ENCODE results near the gene YPEL1. TPM values are rescaled to one million over a fixed set of nuclear protein-coding genes. Genes with fewer than 3 reads are reported as not detected.

Gene YPEL1
- polyA plus RNA-seq, 3 donors, result 1.0 to 2.3 (median 2.0) TPM

- intact Hi-C loops (cut with micrococcal nuclease), result loop anchor here in 1 of 2 donors (10.0 kb wide), 1 partner anchor 90 kb away; no protein-coding TSS in a partner anchor
- Histone ChIP-seq H3K4me3 (replicated peaks in 1 of 3; ENCODE audit: low read depth in 2 of 3, low read length in 3 of 3) (no peak overlapping the region), H3K79me2 (ENCODE audit: insufficient read depth, low read length) (no peaks in the 10 kb centered on the region), H3K4me2 (replicated peaks; ENCODE audit: extremely low read depth, low read length, poor library complexity, severe bottlenecking) (no peak overlapping the region), H3K36me3 (replicated peaks in 1 of 2; ENCODE audit: control insufficient read depth in 1 of 2, insufficient read depth in 2 of 2, low read length in 2 of 2) (peaks cover 74 to 100% of the 10 kb centered on the region in 2 donors), H4K20me1 (ENCODE audit: insufficient read depth, low read length) (no peaks in the 10 kb centered on the region), H2AFZ (ENCODE audit: insufficient read depth, low read depth, low read length, poor library complexity, severe bottlenecking) (no peak overlapping the region), H3K9ac (ENCODE audit: insufficient read depth, low read length, poor library complexity, severe bottlenecking) (no peak overlapping the region), H3K4me1 (ENCODE audit: control insufficient read depth in 1 of 2, insufficient read depth in 2 of 2, low read length in 2 of 2) (no peaks in the 10 kb centered on the region), H3K9me3 (replicated peaks in 1 of 2; ENCODE audit: control insufficient read depth in 1 of 2, insufficient read depth in 1 of 2, low read length in 2 of 2) (no peaks in the 10 kb centered on the region), H3K27ac (ENCODE audit: low read depth in 1 of 2, low read length in 2 of 2) (no peak overlapping the region), H3K27me3 (ENCODE audit: control insufficient read depth in 2 of 2, insufficient read depth in 2 of 2, low read length in 2 of 2) (no peaks in the 10 kb centered on the region)
- no peak for DNase-seq
- Mint-ChIP-seq H3K9me3 (no peaks in the 10 kb centered on the region), H3K4me3 (no peak overlapping the region), H3K4me1 (no peaks in the 10 kb centered on the region), H3K27me3 (ENCODE audit: low read depth in 3 of 3) (peaks cover 0 to 1% (median 0%) of the 10 kb centered on the region in 3 donors), H3K36me3 (peaks cover 75 to 87% of the 10 kb centered on the region in 2 donors), H3K27ac (peak overlapping the region in 2 of 7 donors; percentile 76 to 80)
- 90% methylated on average over 17 of the region's 20 CpGs for WGBS (ENCODE audit: insufficient coverage)
- TF ChIP-seq CTCF (IDR thresholded peaks at IDR 0.05), result no peak
Measured at GRCh38 chr22:21694795-21695429, 40.7 kb downstream of the YPEL1 start.

- peaks cover 79 to 100% of the 10 kb centered on the region in 2 donors for H3K36me3 ChIP-seq (replicated peaks in 1 of 2; ENCODE audit: control insufficient read depth in 1 of 2, insufficient read depth in 2 of 2, low read length in 2 of 2)
- H3K4me2 ChIP-seq (replicated peaks; ENCODE audit: extremely low read depth, low read length, poor library complexity, severe bottlenecking), result no peak overlapping the region
- no peak for DNase-seq
- intact Hi-C loops (cut with micrococcal nuclease), result loop anchor here in 1 of 2 donors (10.0 kb wide), 1 partner anchor 90 kb away; no protein-coding TSS in a partner anchor
- WGBS (ENCODE audit: insufficient coverage), result 96% methylated on average over 11 of the region's 14 CpGs
- H4K20me1 ChIP-seq (ENCODE audit: insufficient read depth, low read length), result no peaks in the 10 kb centered on the region
- no peak overlapping the region for H3K9ac ChIP-seq (ENCODE audit: insufficient read depth, low read length, poor library complexity, severe bottlenecking)
- no peak overlapping the region for H3K4me3 ChIP-seq (replicated peaks in 1 of 3; ENCODE audit: low read depth in 2 of 3, low read length in 3 of 3)
- H2AFZ ChIP-seq (ENCODE audit: insufficient read depth, low read depth, low read length, poor library complexity, severe bottlenecking), result no peak overlapping the region
- no peaks in the 10 kb centered on the region for H3K9me3 ChIP-seq (replicated peaks in 1 of 2; ENCODE audit: control insufficient read depth in 1 of 2, insufficient read depth in 1 of 2, low read length in 2 of 2)
- Mint-ChIP-seq H3K36me3 (peaks cover 76 to 92% of the 10 kb centered on the region in 2 donors), H3K4me3 (no peak overlapping the region), H3K4me1 (no peaks in the 10 kb centered on the region), H3K27ac (peak overlapping the region in 2 of 7 donors; percentile 33 to 69), H3K27me3 (ENCODE audit: low read depth in 3 of 3) (peaks cover 0 to 1% (median 0%) of the 10 kb centered on the region in 3 donors), H3K9me3 (no peaks in the 10 kb centered on the region)
- TF ChIP-seq CTCF (IDR thresholded peaks at IDR 0.05), result no peak
- no peak overlapping the region for H3K27ac ChIP-seq (ENCODE audit: low read depth in 1 of 2, low read length in 2 of 2)
- no peaks in the 10 kb centered on the region for H3K4me1 ChIP-seq (ENCODE audit: control insufficient read depth in 1 of 2, insufficient read depth in 2 of 2, low read length in 2 of 2)
- H3K79me2 ChIP-seq (ENCODE audit: insufficient read depth, low read length), result no peaks in the 10 kb centered on the region
- H3K27me3 ChIP-seq (ENCODE audit: control insufficient read depth in 2 of 2, insufficient read depth in 2 of 2, low read length in 2 of 2), result no peaks in the 10 kb centered on the region
Measured at GRCh38 chr22:21694394-21694793, 41.2 kb downstream of the YPEL1 start.

All from CD14-positive monocyte (primary cell).